ENCODE results near the gene MRPL11. TPM values are rescaled to one million over a fixed set of nuclear protein-coding genes. Genes with fewer than 3 reads are reported as not detected.
A peak's percentile ranks its signal among the peaks of the same experiment; 100 is the strongest.

MRPL11 gene
- total and polyA plus RNA-seq, 4 donors = 32.7 to 56.8 (median 41.2) TPM

GRCh38 chr11:66480117-66480938 is 41.7 kb upstream of the MRPL11 start, which contains the start of gene DPP3:
DPP3 (plus strand) TSS chr11:66480434; CDS start chr11:66482201, 1,767 bp downstream.
- WGBS, 2 donors = 1 to 2% methylated on average over 62 of the region's 62 CpGs
- no peaks in the 10 kb centered on the region for H3K9me3 ChIP-seq (ENCODE audit: control insufficient read depth in 4 of 4, insufficient read depth in 3 of 4, low read length in 3 of 4)
- no peaks in the 10 kb centered on the region for H3K27me3 ChIP-seq (ENCODE audit: control insufficient read depth in 3 of 3, insufficient read depth in 3 of 3, low read length in 2 of 3)
- H3K4me3 ChIP-seq = peak within 1 kb of the TSS; percentile 73
- peaks cover 0 to 11% (median 4%) of the 10 kb centered on the region in 5 donors for H3K4me1 ChIP-seq (ENCODE audit: control insufficient read depth in 5 of 5, insufficient read depth in 5 of 5, low read length in 5 of 5)
- peak; percentile 98 for DNase-seq
- ATAC-seq (ENCODE audit: insufficient read depth, low FRiP score) = peak; percentile 94
- TF ChIP-seq CTCF (IDR thresholded peaks at IDR 0.05; ENCODE audit: control extremely low read depth, extremely low read depth) = no peak
- H3K36me3 ChIP-seq (ENCODE audit: control insufficient read depth in 4 of 4, insufficient read depth in 4 of 4, low read length in 4 of 4) = peaks cover 0 to 9% (median 0%) of the 10 kb centered on the region in 4 donors
- peak within 1 kb of the TSS; percentile 79 to 95 for H3K27ac ChIP-seq (ENCODE audit: low read depth in 1 of 2, low read length in 1 of 2)
- H3K9ac ChIP-seq (ENCODE audit: insufficient read depth in 1 of 2, low read length in 2 of 2) = peak within 1 kb of the TSS; percentile 79 to 85

GRCh38 chr11:66479394-66480116 is 40.9 kb upstream of the MRPL11 start:
- H3K4me1 ChIP-seq (ENCODE audit: control insufficient read depth in 5 of 5, insufficient read depth in 5 of 5, low read length in 5 of 5) = peaks cover 0 to 11% (median 4%) of the 10 kb centered on the region in 5 donors
- peak overlapping the region; percentile 79 to 95 for H3K27ac ChIP-seq (ENCODE audit: low read depth in 1 of 2, low read length in 1 of 2)
- H3K9me3 ChIP-seq (ENCODE audit: control insufficient read depth in 4 of 4, insufficient read depth in 3 of 4, low read length in 3 of 4) = no peaks in the 10 kb centered on the region
- H3K27me3 ChIP-seq (ENCODE audit: control insufficient read depth in 3 of 3, insufficient read depth in 3 of 3, low read length in 2 of 3) = no peaks in the 10 kb centered on the region
- peak; percentile 28 for ATAC-seq (ENCODE audit: insufficient read depth, low FRiP score)
- H3K36me3 ChIP-seq (ENCODE audit: control insufficient read depth in 4 of 4, insufficient read depth in 4 of 4, low read length in 4 of 4) = peaks cover 0 to 9% (median 0%) of the 10 kb centered on the region in 4 donors
- H3K9ac ChIP-seq (ENCODE audit: insufficient read depth in 1 of 2, low read length in 2 of 2) = peak overlapping the region; percentile 79 to 85
- WGBS, 2 donors = 2 to 3% methylated on average over 34 of the region's 34 CpGs
- no peak for TF ChIP-seq CTCF (IDR thresholded peaks at IDR 0.05; ENCODE audit: control extremely low read depth, extremely low read depth)
- peak overlapping the region; percentile 73 for H3K4me3 ChIP-seq
- DNase-seq = peak; percentile 33 to 57 (median 46)

GRCh38 chr11:66478729-66479393 is 40.2 kb upstream of the MRPL11 start:
- no peak for ATAC-seq (ENCODE audit: insufficient read depth, low FRiP score)
- WGBS, 2 donors = 51% methylated on average over 8 of the region's 8 CpGs
- H3K9ac ChIP-seq (ENCODE audit: insufficient read depth in 1 of 2, low read length in 2 of 2) = peak overlapping the region; percentile 79 to 85
- no peak overlapping the region for H3K4me3 ChIP-seq
- TF ChIP-seq CTCF (IDR thresholded peaks at IDR 0.05; ENCODE audit: control extremely low read depth, extremely low read depth) = peak; percentile 34
- H3K27ac ChIP-seq (ENCODE audit: low read depth in 1 of 2, low read length in 1 of 2) = peak overlapping the region; percentile 79 to 95
- H3K9me3 ChIP-seq (ENCODE audit: control insufficient read depth in 4 of 4, insufficient read depth in 3 of 4, low read length in 3 of 4) = no peaks in the 10 kb centered on the region
- peaks cover 0 to 11% (median 4%) of the 10 kb centered on the region in 5 donors for H3K4me1 ChIP-seq (ENCODE audit: control insufficient read depth in 5 of 5, insufficient read depth in 5 of 5, low read length in 5 of 5)
- DNase-seq = peak in 1 of 3 donors; percentile 25
- H3K27me3 ChIP-seq (ENCODE audit: control insufficient read depth in 3 of 3, insufficient read depth in 3 of 3, low read length in 2 of 3) = no peaks in the 10 kb centered on the region
- H3K36me3 ChIP-seq (ENCODE audit: control insufficient read depth in 4 of 4, insufficient read depth in 4 of 4, low read length in 4 of 4) = peaks cover 0 to 11% (median 1%) of the 10 kb centered on the region in 4 donors
